ENCODE measurements around the gene CAPN1.

GRCh38 chr11:65212226-65212801, 30.6 kb downstream of the CAPN1 start:
- no peak for TF ChIP-seq CTCF (conservative IDR thresholded peaks at IDR 0.05; ENCODE audit: low read length)
- no peak for TF ChIP-seq EZH2phosphoT487 (IDR thresholded peaks at IDR 0.05; ENCODE audit: borderline replicate concordance, low read depth, low read length)
